Activated naive CD8-positive, alpha-beta T cell treated with anti-CD3 and anti-CD28 coated beads, Interleukin-2, amount 50 U/mL, for 24 hours (primary cell): ENCODE measurements around the gene ANKRD63.

Experiments
- ATAC-seq: fragments of 150-1000 bp; cut with Tn5 transposase; one replicate; pipeline ENCODE4 v1.10.0; 2021
- DNase-seq: peaks from one replicate; pipeline ENCODE4 v3.0.0; 2021
- H3K27ac Mint-ChIP-seq: one replicate; pipeline ENCODE4 v1.8.0; 2021; ENCODE audit warnings: mild to moderate bottlenecking, mixed read lengths
- H3K27me3 Mint-ChIP-seq: one replicate; pipeline ENCODE4 v1.8.0; 2021; ENCODE audit warnings: mixed read lengths
- H3K36me3 Mint-ChIP-seq: one replicate; pipeline ENCODE4 v1.8.0; 2021; ENCODE audit warnings: low read depth, mixed read lengths
- H3K4me1 Mint-ChIP-seq: one replicate; pipeline ENCODE4 v1.8.0; 2021; ENCODE audit warnings: mixed read lengths
- H3K4me3 Mint-ChIP-seq: one replicate; pipeline ENCODE4 v1.8.0; 2021; ENCODE audit warnings: mild to moderate bottlenecking, moderate library complexity, mixed read lengths
- H3K9me3 Mint-ChIP-seq: one replicate; pipeline ENCODE4 v1.8.0; 2021; ENCODE audit warnings: mixed read lengths

ANKRD63 gene

GRCh38 chr15:40255033-40255432, 27.8 kb downstream of the ANKRD63 start:
- Mint-ChIP-seq H3K4me1 (peaks cover 3% of the 10 kb centered on the region), H3K27ac (no peak overlapping the region), H3K4me3 (no peak overlapping the region), H3K36me3 (no peaks in the 10 kb centered on the region), H3K27me3 (peaks cover 33% of the 10 kb centered on the region), H3K9me3 (no peaks in the 10 kb centered on the region)
- ATAC-seq (no peak), DNase-seq (no peak)

DNA sequence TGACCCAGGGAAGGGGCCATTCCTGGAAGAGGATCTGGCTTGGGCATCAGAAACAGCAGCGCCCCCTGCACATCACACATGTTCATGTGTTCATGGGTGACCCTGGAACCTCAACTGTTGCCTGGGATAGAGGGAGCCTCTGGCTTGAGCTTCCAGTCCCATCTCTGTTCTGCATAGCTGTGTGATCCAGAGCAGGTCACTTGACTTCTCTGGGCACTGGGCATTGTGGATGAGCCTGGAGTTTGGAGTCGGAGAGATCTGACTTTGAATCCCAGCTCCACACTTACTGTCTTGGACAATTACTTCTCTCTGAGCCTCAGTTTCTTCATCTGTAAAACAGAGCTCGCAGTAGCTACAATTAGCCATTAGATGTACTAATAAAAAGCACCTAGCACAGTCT, 28.4 kb downstream of the ANKRD63 start:
- H3K4me3 Mint-ChIP-seq, result no peak overlapping the region
- peaks cover 33% of the 10 kb centered on the region for H3K27me3 Mint-ChIP-seq
- ATAC-seq, result no peak
- H3K36me3 Mint-ChIP-seq, result no peaks in the 10 kb centered on the region
- DNase-seq, result no peak
- H3K4me1 Mint-ChIP-seq, result peaks cover 3% of the 10 kb centered on the region
- no peaks in the 10 kb centered on the region for H3K9me3 Mint-ChIP-seq
- no peak overlapping the region for H3K27ac Mint-ChIP-seq

- Mint-ChIP-seq H3K4me3 (peak overlapping the region; percentile 59), H3K27ac (no peak overlapping the region), H3K4me1 (peaks cover 3% of the 10 kb centered on the region), H3K9me3 (no peaks in the 10 kb centered on the region), H3K27me3 (peaks cover 33% of the 10 kb centered on the region), H3K36me3 (no peaks in the 10 kb centered on the region)
- no peak for ATAC-seq
- DNase-seq, result no peak
Measured at GRCh38 chr15:40253167-40253790, 29.6 kb downstream of the ANKRD63 start.

DNA sequence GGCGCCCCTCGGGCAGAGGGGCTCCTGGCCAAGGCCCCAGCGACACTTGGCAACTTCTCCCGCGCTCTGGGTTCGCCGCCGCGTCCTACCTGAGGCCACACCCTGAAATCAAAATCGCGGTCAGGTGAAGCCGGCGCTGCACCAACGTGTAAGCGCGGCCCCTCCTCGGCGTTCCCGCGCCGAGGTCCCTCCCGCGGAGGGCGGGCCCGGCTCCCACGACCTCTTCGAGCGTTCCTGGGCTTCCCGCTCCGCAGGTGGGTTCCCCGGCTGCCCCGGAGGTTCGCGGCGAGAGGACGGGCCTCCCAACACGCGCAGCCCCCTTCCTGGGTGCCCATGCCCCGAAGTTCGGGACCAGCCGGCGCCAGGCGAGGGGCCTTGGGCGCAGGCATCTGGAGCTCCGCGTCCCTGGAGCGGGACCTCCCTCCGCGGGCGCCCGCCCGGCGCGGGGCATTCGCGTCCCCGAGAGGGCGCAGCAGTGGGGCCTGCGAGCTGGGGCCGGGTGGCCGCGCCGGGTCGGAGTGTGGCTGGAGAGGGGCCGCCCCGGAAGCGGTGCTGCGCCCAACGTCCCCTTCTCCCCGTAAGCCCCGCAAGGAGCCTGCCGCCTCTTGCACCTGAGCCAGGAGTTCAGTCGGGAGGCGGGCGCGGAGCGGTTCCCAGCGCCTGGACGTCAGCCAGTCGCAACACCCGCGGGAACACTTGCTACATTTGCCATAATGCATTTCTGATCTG, 30.3 kb downstream of the ANKRD63 start:
- ATAC-seq (no peak), DNase-seq (no peak)
- peaks cover 33% of the 10 kb centered on the region for H3K27me3 Mint-ChIP-seq
- H3K27ac Mint-ChIP-seq, result no peak overlapping the region
- no peaks in the 10 kb centered on the region for H3K9me3 Mint-ChIP-seq
- H3K4me1 Mint-ChIP-seq, result peaks cover 3% of the 10 kb centered on the region
- peak overlapping the region; percentile 59 for H3K4me3 Mint-ChIP-seq
- no peaks in the 10 kb centered on the region for H3K36me3 Mint-ChIP-seq

- DNase-seq (no peak), ATAC-seq (no peak)
- Mint-ChIP-seq H3K9me3 (no peaks in the 10 kb centered on the region), H3K27me3 (peaks cover 33% of the 10 kb centered on the region), H3K36me3 (no peaks in the 10 kb centered on the region), H3K4me1 (peaks cover 3% of the 10 kb centered on the region), H3K4me3 (no peak overlapping the region), H3K27ac (no peak overlapping the region)
Measured at GRCh38 chr15:40252141-40252437, 30.8 kb downstream of the ANKRD63 start.

DNA sequence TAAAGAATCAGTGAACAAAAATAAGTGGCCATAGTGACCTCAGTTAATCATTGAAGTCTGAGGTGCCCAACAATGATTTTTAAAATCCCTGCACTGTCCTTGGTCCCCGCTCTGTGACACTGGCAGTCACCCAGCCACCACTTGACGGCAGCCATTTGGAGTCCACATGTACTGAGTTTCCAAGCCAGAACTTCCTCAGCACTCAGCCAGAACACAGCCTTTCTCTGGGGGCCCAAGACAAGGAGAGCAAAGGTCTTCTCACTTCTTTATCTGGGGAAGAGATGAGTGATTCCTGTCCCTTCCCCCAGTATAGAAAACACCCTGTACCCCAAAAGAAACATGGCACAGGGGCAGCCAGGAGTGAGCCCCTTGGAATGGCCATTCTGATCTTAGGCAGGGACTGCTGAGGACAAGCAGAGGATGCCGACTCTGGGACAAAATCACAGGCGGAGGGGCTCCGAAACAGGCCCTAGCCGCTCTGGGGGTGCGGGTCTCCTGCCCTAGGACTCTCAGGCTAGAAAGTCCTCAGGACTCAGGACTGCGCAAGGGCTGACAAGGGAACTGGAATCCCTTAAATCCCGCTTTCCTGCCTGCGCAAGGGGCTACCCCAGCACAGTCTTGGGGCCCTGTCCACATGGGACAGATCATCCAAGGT, 31.3 kb downstream of the ANKRD63 start:
- no peak overlapping the region for H3K4me3 Mint-ChIP-seq
- no peak for DNase-seq
- H3K27ac Mint-ChIP-seq, result no peak overlapping the region

GRCh38 chr15:40250771-40251483, 31.9 kb downstream of the ANKRD63 start:
- Mint-ChIP-seq H3K27me3 (peaks cover 33% of the 10 kb centered on the region), H3K4me1 (peaks cover 3% of the 10 kb centered on the region), H3K36me3 (no peaks in the 10 kb centered on the region), H3K27ac (no peak overlapping the region), H3K9me3 (no peaks in the 10 kb centered on the region), H3K4me3 (no peak overlapping the region)
- ATAC-seq (no peak), DNase-seq (no peak)

More for the DNA sequence above, 31.3 kb downstream of the ANKRD63 start:
- Mint-ChIP-seq H3K27me3 (peaks cover 33% of the 10 kb centered on the region), H3K9me3 (no peaks in the 10 kb centered on the region), H3K36me3 (no peaks in the 10 kb centered on the region), H3K4me1 (peaks cover 3% of the 10 kb centered on the region)
- no peak for ATAC-seq

- Mint-ChIP-seq H3K4me3 (no peak overlapping the region), H3K36me3 (no peaks in the 10 kb centered on the region), H3K27ac (no peak overlapping the region), H3K9me3 (no peaks in the 10 kb centered on the region), H3K27me3 (peaks cover 33% of the 10 kb centered on the region), H3K4me1 (peaks cover 3% of the 10 kb centered on the region)
- DNase-seq (no peak), ATAC-seq (no peak)
Measured at GRCh38 chr15:40250304-40250656, 32.6 kb downstream of the ANKRD63 start.

DNA sequence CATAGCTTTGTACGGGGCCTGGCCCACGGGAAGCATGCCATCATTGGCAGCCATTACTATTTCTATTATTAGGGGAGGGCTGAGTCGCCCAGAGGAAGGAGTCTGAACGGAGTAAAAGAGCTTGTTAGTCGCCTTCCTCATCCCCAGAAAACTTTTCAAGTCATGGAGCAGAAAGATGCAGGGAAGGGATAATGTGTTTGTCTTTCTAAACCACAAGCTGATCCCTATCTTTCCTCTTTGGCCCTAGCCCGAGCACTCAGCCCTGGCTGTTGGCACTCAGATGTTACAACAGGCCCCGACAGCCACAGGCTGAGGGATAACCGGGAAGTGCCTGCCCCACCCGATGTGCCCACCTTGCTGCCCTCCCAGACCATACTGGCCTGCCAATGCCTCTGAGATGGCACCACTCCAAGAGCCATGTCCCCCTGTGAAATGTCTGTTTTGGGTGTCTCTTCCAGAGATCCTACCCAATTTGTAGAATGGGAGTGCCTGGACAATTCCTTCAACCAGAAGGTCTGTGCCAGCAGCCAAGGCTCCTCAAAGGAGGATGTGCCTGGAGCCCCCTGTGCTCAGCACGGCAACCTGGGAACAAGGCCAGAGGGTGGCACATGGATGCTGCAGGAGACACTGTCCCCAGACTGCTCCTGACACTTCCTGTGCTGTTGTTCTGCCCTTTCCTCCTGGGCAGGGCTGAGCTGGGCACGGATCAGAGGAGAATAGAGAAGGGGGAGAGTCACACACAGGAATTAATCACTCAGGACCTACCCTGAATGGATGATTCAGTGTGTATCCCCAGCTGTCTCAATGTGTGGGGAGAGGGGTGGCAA, 33.2 kb downstream of the ANKRD63 start:
- DNase-seq, result no peak
- peaks cover 31% of the 10 kb centered on the region for H3K27me3 Mint-ChIP-seq
- no peak for ATAC-seq
- H3K9me3 Mint-ChIP-seq, result no peaks in the 10 kb centered on the region
- H3K27ac Mint-ChIP-seq, result no peak overlapping the region
- no peak overlapping the region for H3K4me3 Mint-ChIP-seq
- no peaks in the 10 kb centered on the region for H3K36me3 Mint-ChIP-seq
- peaks cover 3% of the 10 kb centered on the region for H3K4me1 Mint-ChIP-seq

- H3K27me3 Mint-ChIP-seq, result peaks cover 18% of the 10 kb centered on the region
- H3K4me3 Mint-ChIP-seq, result no peak overlapping the region
- no peaks in the 10 kb centered on the region for H3K36me3 Mint-ChIP-seq
- DNase-seq (no peak), ATAC-seq (no peak)
- no peak overlapping the region for H3K27ac Mint-ChIP-seq
- peaks cover 3% of the 10 kb centered on the region for H3K4me1 Mint-ChIP-seq
- H3K9me3 Mint-ChIP-seq, result no peaks in the 10 kb centered on the region
Measured at GRCh38 chr15:40248006-40248783, 34.7 kb downstream of the ANKRD63 start.

DNA sequence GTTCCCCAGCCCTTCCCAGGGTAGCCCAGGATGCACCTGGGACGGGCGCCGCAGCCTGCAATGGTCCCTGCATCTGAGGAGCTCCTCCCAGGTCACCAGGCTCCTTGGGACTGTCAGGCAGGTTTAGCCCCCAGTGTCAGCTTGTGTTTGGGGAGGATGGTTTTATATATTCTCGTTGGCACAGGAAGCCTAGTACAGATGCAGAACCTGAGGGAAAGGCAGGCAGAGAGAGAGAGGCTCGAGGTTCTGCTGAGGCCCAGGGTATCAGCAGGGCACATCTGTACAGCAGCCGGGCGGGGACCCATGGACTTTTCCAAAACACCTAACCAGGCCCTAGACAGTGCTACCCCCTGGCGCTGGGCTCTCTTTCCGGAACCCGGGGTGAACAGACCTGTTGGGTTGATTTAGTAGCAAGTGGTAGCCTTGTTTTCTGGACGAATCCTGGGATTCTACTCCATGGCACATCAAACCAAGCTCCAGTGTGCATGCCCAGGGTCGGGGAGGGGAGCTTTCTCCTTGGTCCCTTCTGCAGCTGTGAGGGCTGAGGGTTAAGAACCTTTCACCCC, 35.4 kb downstream of the ANKRD63 start:
- Mint-ChIP-seq H3K27me3 (peaks cover 14% of the 10 kb centered on the region), H3K4me3 (no peak overlapping the region), H3K9me3 (no peaks in the 10 kb centered on the region), H3K4me1 (no peaks in the 10 kb centered on the region), H3K36me3 (no peaks in the 10 kb centered on the region), H3K27ac (no peak overlapping the region)
- ATAC-seq (no peak), DNase-seq (no peak)

DNA sequence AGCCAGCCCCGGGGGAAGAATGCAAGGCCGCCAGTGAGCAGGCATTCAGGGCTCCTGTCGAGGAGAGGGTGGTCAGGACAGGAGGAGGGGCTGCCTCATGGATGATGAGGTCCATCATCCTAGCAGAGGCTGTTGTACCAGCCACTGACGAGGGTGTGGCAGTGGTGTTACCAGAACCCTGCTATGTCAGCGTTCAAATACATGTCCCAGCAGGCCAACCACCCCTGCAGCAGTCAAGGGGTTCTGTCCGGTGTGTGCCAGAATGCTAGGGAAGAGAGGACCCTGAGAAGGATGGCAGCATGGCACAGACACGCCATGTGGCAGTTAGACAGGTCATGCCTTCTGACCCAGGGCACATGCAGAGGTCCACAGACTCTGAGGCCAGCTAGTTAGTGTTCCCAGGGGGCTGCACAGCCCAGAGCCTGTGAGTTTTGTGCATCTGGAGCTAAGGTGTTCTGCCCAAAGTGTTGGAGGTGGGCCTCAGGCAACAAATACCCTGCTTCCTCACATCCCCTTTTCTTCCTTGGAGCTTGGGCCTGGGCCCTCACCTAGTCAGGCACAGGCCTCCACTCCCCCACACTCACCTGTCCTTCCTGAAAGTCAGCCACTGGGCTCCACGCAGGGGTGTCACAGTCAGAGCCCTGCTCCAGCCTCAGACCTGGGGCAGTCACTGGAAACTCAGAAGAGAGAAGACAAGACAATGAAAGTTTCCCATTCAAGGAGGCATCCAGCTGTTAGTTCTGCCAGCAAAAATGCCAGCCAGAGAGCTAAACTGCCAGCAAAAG, 36.2 kb downstream of the ANKRD63 start:
- Mint-ChIP-seq H3K27ac (no peak overlapping the region), H3K27me3 (peaks cover 10% of the 10 kb centered on the region), H3K4me3 (no peak overlapping the region), H3K36me3 (no peaks in the 10 kb centered on the region), H3K9me3 (no peaks in the 10 kb centered on the region), H3K4me1 (no peaks in the 10 kb centered on the region)
- DNase-seq, result no peak
- ATAC-seq, result peak; percentile 22
